IMR-90 (cell line): ENCODE measurements around the gene ZNF541. TPM values are rescaled to one million over a fixed set of nuclear protein-coding genes. Genes with fewer than 3 reads are reported as not detected.

Source experiments
- ATAC-seq: fragments of 200-7000 bp; cut with Tn5 transposase; 2 replicates; pipeline ENCODE4 v1.9.1; 2020; ENCODE audit warnings: low read depth, mild to moderate bottlenecking, moderate library complexity
- BruUV-seq: library from RNA; stranded (reverse); fragments of 400-500 nt; replicated peaks from 2 replicates; lab custom pipeline; 2021; lab: Mats Ljungman, UMichigan
- CTCF ChIA-PET: fragments of 300-600 bp; formaldehyde crosslinking; extraction: SDS; loops from one replicate; lab custom pipeline; 2021; ENCODE audit warnings: antibody characterized with exemption; lab: Yijun Ruan, JAX
- POLR2A ChIA-PET: fragments of 300-600 bp; sonication (Branson Sonifier 250); formaldehyde crosslinking; loops from one replicate; lab custom pipeline; 2022; ENCODE audit warnings: antibody characterized with exemption; ENCODE audit not compliant: unreplicated experiment; lab: Charles Lee
- DNase-seq: peaks from one replicate; pipeline ENCODE4 v3.0.0; 2013
- H2AFZ ChIP-seq: replicated peaks from 2 replicates; pipeline ENCODE3; 2013; ENCODE audit warnings: low read length, mild to moderate bottlenecking; ENCODE audit not compliant: poor library complexity
- H2AK5ac ChIP-seq: 2 replicates; pipeline ENCODE4 v1.6.1; 2013; ENCODE audit warnings: low read depth, low read length, inconsistent platforms
- H2AK9ac ChIP-seq: replicated peaks from 2 replicates; pipeline ENCODE3; 2013; ENCODE audit warnings: mild to moderate bottlenecking, low read depth, low read length, moderate library complexity; ENCODE audit not compliant: poor library complexity
- H2BK120ac ChIP-seq: 2 replicates; pipeline ENCODE4 v1.6.1; 2013; ENCODE audit warnings: low read depth, low read length, inconsistent platforms
- H2BK15ac ChIP-seq: 3 replicates; pipeline ENCODE4 v1.6.1; 2013; ENCODE audit warnings: low read depth, low read length, inconsistent platforms
- H2BK20ac ChIP-seq: 2 replicates; pipeline ENCODE4 v1.6.1; 2013; ENCODE audit warnings: low read depth, mild to moderate bottlenecking, inconsistent platforms, low read length, moderate library complexity
- H2BK5ac ChIP-seq: 2 replicates; pipeline ENCODE4 v1.6.1; 2013; ENCODE audit warnings: mild to moderate bottlenecking, low read depth, low read length, inconsistent platforms; ENCODE audit not compliant: poor library complexity, severe bottlenecking
- H3K14ac ChIP-seq: replicated peaks from 2 replicates; pipeline ENCODE4 v1.6.1; 2013; ENCODE audit warnings: low read depth, low read length, inconsistent platforms
- H3K18ac ChIP-seq: 2 replicates; pipeline ENCODE4 v1.6.1; 2013; ENCODE audit warnings: low read depth, low read length, control low read depth
- H3K23ac ChIP-seq: 2 replicates; pipeline ENCODE4 v1.6.1; 2013; ENCODE audit warnings: low read depth, low read length, inconsistent platforms
- H3K27ac ChIP-seq: 2 replicates; pipeline ENCODE4 v1.5.1; 2013; ENCODE audit warnings: mild to moderate bottlenecking, control low read depth, low read length; ENCODE audit not compliant: insufficient read depth
- H3K27me3 ChIP-seq: 2 replicates; pipeline ENCODE4 v1.6.1; 2013; ENCODE audit warnings: low read length; ENCODE audit not compliant: control insufficient read depth, insufficient read depth
- H3K36me3 ChIP-seq: 2 replicates; pipeline ENCODE4 v1.6.1; 2013; ENCODE audit warnings: low read length, mixed read lengths; ENCODE audit not compliant: control insufficient read depth, insufficient read depth
- H3K4ac ChIP-seq: 2 replicates; pipeline ENCODE4 v1.6.1; 2013; ENCODE audit warnings: low read depth, low read length, inconsistent platforms
- H3K4me1 ChIP-seq: 2 replicates; pipeline ENCODE4 v1.6.1; 2013; ENCODE audit warnings: low read length, mixed read lengths; ENCODE audit not compliant: control insufficient read depth, insufficient read depth
- H3K4me2 ChIP-seq: 2 replicates; pipeline ENCODE4 v1.6.1; 2013; ENCODE audit warnings: low read depth, mild to moderate bottlenecking, control low read depth, low read length, moderate library complexity
- H3K4me3 ChIP-seq: 2 replicates; pipeline ENCODE4 v1.5.1; 2013; ENCODE audit warnings: low read depth, mild to moderate bottlenecking, control low read depth, low read length, moderate library complexity; ENCODE audit not compliant: insufficient read depth
- H3K56ac ChIP-seq: 2 replicates; pipeline ENCODE4 v1.6.1; 2013; ENCODE audit warnings: low read length, inconsistent platforms; ENCODE audit not compliant: insufficient read depth; ENCODE audit errors: extremely low read depth
- H3K79me1 ChIP-seq, 2 experiments: 2 replicates each; pipeline ENCODE4 v1.6.1; 2013; ENCODE audit warnings: low read length in 2 of 2, inconsistent platforms in 1 of 2, low read depth in 1 of 2
- H3K9ac ChIP-seq: 2 replicates; pipeline ENCODE4 v1.6.1; 2013; ENCODE audit warnings: low read depth, low read length, control low read depth
- H3K9me1 ChIP-seq: 2 replicates; pipeline ENCODE4 v1.6.1; 2013; ENCODE audit warnings: low read length, inconsistent platforms; ENCODE audit not compliant: insufficient read depth
- H3K9me3 ChIP-seq: 2 replicates; pipeline ENCODE4 v1.6.1; 2013; ENCODE audit warnings: low read length; ENCODE audit not compliant: control insufficient read depth, insufficient read depth
- H4K20me1 ChIP-seq: 2 replicates; pipeline ENCODE4 v1.6.1; 2013; ENCODE audit warnings: low read length, inconsistent platforms; ENCODE audit not compliant: insufficient read depth
- H4K5ac ChIP-seq: 2 replicates; pipeline ENCODE4 v1.6.1; 2013; ENCODE audit warnings: mild to moderate bottlenecking, low read depth, low read length, control low read depth
- H4K8ac ChIP-seq, 2 experiments: 2 replicates each; pipeline ENCODE4 v1.6.1; 2013; ENCODE audit warnings: low read depth in 2 of 2, low read length in 2 of 2, control low read depth in 1 of 2, inconsistent platforms in 1 of 2
- H4K91ac ChIP-seq: 2 replicates; pipeline ENCODE4 v1.6.1; 2013; ENCODE audit warnings: low read depth, low read length, inconsistent platforms; ENCODE audit not compliant: insufficient read depth
- BHLHE40 ChIP-seq: fragments of 150-350 bp; IDR thresholded peaks from 2 replicates; pipeline ENCODE4 v1.6.1; 2016; ENCODE audit warnings: mild to moderate bottlenecking, low read depth, low read length
- CEBPB ChIP-seq: IDR thresholded peaks from 2 replicates; pipeline ENCODE4 v1.6.1; 2012; ENCODE audit warnings: low read depth, low read length, improper control_type of control experiment
- CHD1 ChIP-seq: IDR thresholded peaks from 2 replicates; pipeline ENCODE4 v1.6.1; 2012; ENCODE audit warnings: low read depth, low read length, improper control_type of control experiment
- FOS ChIP-seq: fragments of 150-350 bp; IDR thresholded peaks from 2 replicates; pipeline ENCODE4 v1.6.1; 2016; ENCODE audit warnings: low read depth, low read length
- MAFK ChIP-seq: IDR thresholded peaks from 2 replicates; pipeline ENCODE4 v1.6.1; 2012; ENCODE audit warnings: low read depth, low read length, improper control_type of control experiment
- MAZ ChIP-seq: IDR thresholded peaks from 2 replicates; pipeline ENCODE4 v1.6.1; 2012; ENCODE audit warnings: low read depth, mild to moderate bottlenecking, low read length, improper control_type of control experiment, moderate library complexity, borderline replicate concordance
- MXI1 ChIP-seq: IDR thresholded peaks from 2 replicates; pipeline ENCODE4 v1.6.1; 2012; ENCODE audit warnings: low read depth, mild to moderate bottlenecking, low read length, moderate library complexity, borderline replicate concordance
- NFE2L2 ChIP-seq: fragments of 150-350 bp; IDR thresholded peaks from 2 replicates; pipeline ENCODE4 v1.6.1; 2016; ENCODE audit warnings: low read depth, mild to moderate bottlenecking, low read length
- POLR2A ChIP-seq: IDR thresholded peaks from 2 replicates; pipeline ENCODE4 v1.6.1; 2012; ENCODE audit warnings: mild to moderate bottlenecking, low read depth, low read length
- RAD21 ChIP-seq: IDR thresholded peaks from 2 replicates; pipeline ENCODE4 v1.6.1; 2012; ENCODE audit warnings: low read length, improper control_type of control experiment
- RCOR1 ChIP-seq: IDR thresholded peaks from 2 replicates; pipeline ENCODE4 v1.6.1; 2012; ENCODE audit warnings: mild to moderate bottlenecking, low read length, improper control_type of control experiment; ENCODE audit not compliant: insufficient replicate concordance
- RFX5 ChIP-seq: IDR thresholded peaks from 2 replicates; pipeline ENCODE4 v1.8.0; 2012; ENCODE audit warnings: low read depth, mild to moderate bottlenecking, low read length, moderate library complexity
- SMC3 ChIP-seq: fragments of 150-350 bp; IDR thresholded peaks from 2 replicates; pipeline ENCODE4 v1.6.1; 2016; ENCODE audit warnings: low read depth, mild to moderate bottlenecking, antibody characterized with exemption, low read length, moderate library complexity
- WGBS, 2 experiments: methylation state at CpG; one replicate each; pipeline versions ENCODE4 v1.1.5 to v1.1.7; 2013; ENCODE audit warnings: missing lambda C conversion rate in 2 of 2; ENCODE audit not compliant: insufficient read length in 1 of 2; ENCODE audit errors: extremely low coverage in 2 of 2; 5-methylcytosine and 5-hydroxymethylcytosine counted together
- dilution Hi-C: fragments of 300-500 bp; cut with HindIII; formaldehyde crosslinking; loops from one replicate; pipeline ENCODE4 v1.14.3; 2018; ENCODE audit warnings: low sequenced_read_pairs; ENCODE audit not compliant: unreplicated experiment
- in situ Hi-C: fragments of 300-500 bp; cut with MboI; formaldehyde crosslinking; loops from 3 replicates; pipeline ENCODE4 v1.14.3; 2019; ENCODE audit warnings: low sequenced_read_pairs, inconsistent platforms, mixed read lengths
- intact Hi-C: fragments of 100-400 bp; cut with micrococcal nuclease; formaldehyde crosslinking; loops from 2 replicates; pipeline ENCODE4 v1.10.0; 2022
- polyA plus RNA-seq, 3 experiments: library from polyadenylated mRNA; depleted of rRNA; stranded (reverse); fragments of >200 nt; gene quantifications; 2 replicates each; pipeline ENCODE4 v1.2.3, GENCODE V29; 2012; ENCODE audit warnings: low replicate concordance in 1 of 3
- total RNA-seq: library from RNA; depleted of rRNA; stranded (reverse); fragments of >200 nt; gene quantifications from 2 replicates; pipeline ENCODE4 v1.2.3, GENCODE V29; 2012
- TF ChIP-seq, protein P1 (sequence below): conservative IDR thresholded peaks from 2 replicates; pipeline ENCODE4 v1.5.1; 2012; ENCODE audit warnings: mild to moderate bottlenecking, low read depth, low read length, improper control_type of control experiment
- TF ChIP-seq, protein P2 (sequence below): fragments of 150-350 bp; IDR thresholded peaks from 2 replicates; pipeline ENCODE4 v1.6.1; 2017; ENCODE audit warnings: mild to moderate bottlenecking, antibody characterized with exemption, low read length, low read depth
- TF ChIP-seq, protein P3 (sequence below): fragments of 150-350 bp; IDR thresholded peaks from 2 replicates; pipeline ENCODE4 v1.6.1; 2016; ENCODE audit warnings: low read depth, mild to moderate bottlenecking, low read length, moderate library complexity, borderline replicate concordance

The ZNF541 gene
- total and polyA plus RNA-seq, 2 of the 4 experiments (the other 2 are of a cell fraction): not detected

- no peak overlapping the region for H4K8ac ChIP-seq
- ATAC-seq: no peak
- H4K91ac ChIP-seq: no peak overlapping the region
- H2AK5ac ChIP-seq: no peak overlapping the region
- DNase-seq: no peak
- H3K36me3 ChIP-seq: no peaks in the 10 kb centered on the region
- peaks cover 44% of the 10 kb centered on the region for H3K27me3 ChIP-seq
- no peaks in the 10 kb centered on the region for H3K79me1 ChIP-seq
- H2AK9ac ChIP-seq: no peak overlapping the region
- no peak for TF ChIP-seq MXI1
- TF ChIP-seq, protein P1, sequence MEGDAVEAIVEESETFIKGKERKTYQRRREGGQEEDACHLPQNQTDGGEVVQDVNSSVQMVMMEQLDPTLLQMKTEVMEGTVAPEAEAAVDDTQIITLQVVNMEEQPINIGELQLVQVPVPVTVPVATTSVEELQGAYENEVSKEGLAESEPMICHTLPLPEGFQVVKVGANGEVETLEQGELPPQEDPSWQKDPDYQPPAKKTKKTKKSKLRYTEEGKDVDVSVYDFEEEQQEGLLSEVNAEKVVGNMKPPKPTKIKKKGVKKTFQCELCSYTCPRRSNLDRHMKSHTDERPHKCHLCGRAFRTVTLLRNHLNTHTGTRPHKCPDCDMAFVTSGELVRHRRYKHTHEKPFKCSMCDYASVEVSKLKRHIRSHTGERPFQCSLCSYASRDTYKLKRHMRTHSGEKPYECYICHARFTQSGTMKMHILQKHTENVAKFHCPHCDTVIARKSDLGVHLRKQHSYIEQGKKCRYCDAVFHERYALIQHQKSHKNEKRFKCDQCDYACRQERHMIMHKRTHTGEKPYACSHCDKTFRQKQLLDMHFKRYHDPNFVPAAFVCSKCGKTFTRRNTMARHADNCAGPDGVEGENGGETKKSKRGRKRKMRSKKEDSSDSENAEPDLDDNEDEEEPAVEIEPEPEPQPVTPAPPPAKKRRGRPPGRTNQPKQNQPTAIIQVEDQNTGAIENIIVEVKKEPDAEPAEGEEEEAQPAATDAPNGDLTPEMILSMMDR: no peak
- TF ChIP-seq, protein P2, sequence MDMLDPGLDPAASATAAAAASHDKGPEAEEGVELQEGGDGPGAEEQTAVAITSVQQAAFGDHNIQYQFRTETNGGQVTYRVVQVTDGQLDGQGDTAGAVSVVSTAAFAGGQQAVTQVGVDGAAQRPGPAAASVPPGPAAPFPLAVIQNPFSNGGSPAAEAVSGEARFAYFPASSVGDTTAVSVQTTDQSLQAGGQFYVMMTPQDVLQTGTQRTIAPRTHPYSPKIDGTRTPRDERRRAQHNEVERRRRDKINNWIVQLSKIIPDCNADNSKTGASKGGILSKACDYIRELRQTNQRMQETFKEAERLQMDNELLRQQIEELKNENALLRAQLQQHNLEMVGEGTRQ: no peak
- TF ChIP-seq, protein P3, sequence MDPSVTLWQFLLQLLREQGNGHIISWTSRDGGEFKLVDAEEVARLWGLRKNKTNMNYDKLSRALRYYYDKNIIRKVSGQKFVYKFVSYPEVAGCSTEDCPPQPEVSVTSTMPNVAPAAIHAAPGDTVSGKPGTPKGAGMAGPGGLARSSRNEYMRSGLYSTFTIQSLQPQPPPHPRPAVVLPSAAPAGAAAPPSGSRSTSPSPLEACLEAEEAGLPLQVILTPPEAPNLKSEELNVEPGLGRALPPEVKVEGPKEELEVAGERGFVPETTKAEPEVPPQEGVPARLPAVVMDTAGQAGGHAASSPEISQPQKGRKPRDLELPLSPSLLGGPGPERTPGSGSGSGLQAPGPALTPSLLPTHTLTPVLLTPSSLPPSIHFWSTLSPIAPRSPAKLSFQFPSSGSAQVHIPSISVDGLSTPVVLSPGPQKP: no peak
- TF ChIP-seq MAZ: no peak
- TF ChIP-seq MAFK: no peak
- no peak for TF ChIP-seq FOS
- TF ChIP-seq BHLHE40: no peak
- TF ChIP-seq RAD21: no peak
- no peak for TF ChIP-seq RFX5
- no peak for TF ChIP-seq POLR2A
- TF ChIP-seq CHD1: no peak
- no peak for TF ChIP-seq NFE2L2
- TF ChIP-seq RCOR1: no peak
- TF ChIP-seq SMC3: no peak
- no peak for TF ChIP-seq CEBPB
- no peak overlapping the region for H3K9ac ChIP-seq
- no peak overlapping the region for H2BK15ac ChIP-seq
- H3K9me1 ChIP-seq: no peaks in the 10 kb centered on the region
- no peak overlapping the region for H3K4ac ChIP-seq
- in situ Hi-C loops: no loop called here
- WGBS, 2 experiments: 0% methylated on average over 1 of the region's 18 CpGs; no CpG with 5 or more reads in 1 of the 2 experiments
- no peak overlapping the region for H3K14ac ChIP-seq
- H2BK5ac ChIP-seq: no peak overlapping the region
- H3K27ac ChIP-seq: no peak overlapping the region
- no peak overlapping the region for H3K23ac ChIP-seq
- H2AFZ ChIP-seq: no peak overlapping the region
- H2BK120ac ChIP-seq: no peak overlapping the region
- H3K9me3 ChIP-seq: no peaks in the 10 kb centered on the region
- no peak overlapping the region for H2BK20ac ChIP-seq
- POLR2A ChIA-PET: no interaction called here
- H3K4me3 ChIP-seq: no peak overlapping the region
- BruUV-seq: no TSS peak
- intact Hi-C loops: no loop called here
- H3K18ac ChIP-seq: no peak overlapping the region
- CTCF ChIA-PET: no interaction called here
- H3K4me1 ChIP-seq: peaks cover 3% of the 10 kb centered on the region
- no peak overlapping the region for H4K5ac ChIP-seq
- H4K20me1 ChIP-seq: no peaks in the 10 kb centered on the region
- H3K56ac ChIP-seq: no peak overlapping the region
- dilution Hi-C loops: no loop called here
- no peak overlapping the region for H3K4me2 ChIP-seq
Measured at GRCh38 chr19:47544075-47544474, 28.9 kb downstream of the ZNF541 start.
